Measurements from ENCODE around the gene RILPL2.
"Not testable (repeated sequence)": the region's sequence is repeated elsewhere in the genome, so short reads cannot be mapped to it uniquely, and the experiment has no call there.

- not testable (repeated sequence) for TF ChIP-seq CTCF (IDR thresholded peaks at IDR 0.05; ENCODE audit: insufficient read depth, low read depth, low read length); EZH2 (IDR thresholded peaks at IDR 0.05; ENCODE audit: insufficient read depth, low read length)
Observed at GRCh38 chr12:123429101-123429500, 7.4 kb downstream of the RILPL2 start.

Measured in astrocyte (in vitro differentiated cells and primary cell).